HL-60 (cell line): ENCODE results near the gene STN1.

Source experiments
- CTCF ChIP-seq: IDR thresholded peaks from one replicate; pipeline ENCODE4 v1.5.1; 2011; ENCODE audit warnings: low read length, control low read depth, inconsistent platforms; ENCODE audit not compliant: insufficient read depth
- GABPA ChIP-seq: IDR thresholded peaks from 2 replicates; pipeline ENCODE4 v1.6.1; 2012; ENCODE audit warnings: low read depth
- POLR2AphosphoS5 ChIP-seq: IDR thresholded peaks from 2 replicates; pipeline ENCODE4 v1.6.1; 2012; ENCODE audit warnings: low read depth
- REST ChIP-seq: IDR thresholded peaks from 2 replicates; pipeline ENCODE4 v1.6.1; 2012; ENCODE audit warnings: low read depth; ENCODE audit not compliant: insufficient replicate concordance
- SPI1 ChIP-seq: IDR thresholded peaks from 2 replicates; pipeline ENCODE4 v1.6.1; 2012; ENCODE audit warnings: low read depth, mild to moderate bottlenecking, borderline replicate concordance

DNA sequence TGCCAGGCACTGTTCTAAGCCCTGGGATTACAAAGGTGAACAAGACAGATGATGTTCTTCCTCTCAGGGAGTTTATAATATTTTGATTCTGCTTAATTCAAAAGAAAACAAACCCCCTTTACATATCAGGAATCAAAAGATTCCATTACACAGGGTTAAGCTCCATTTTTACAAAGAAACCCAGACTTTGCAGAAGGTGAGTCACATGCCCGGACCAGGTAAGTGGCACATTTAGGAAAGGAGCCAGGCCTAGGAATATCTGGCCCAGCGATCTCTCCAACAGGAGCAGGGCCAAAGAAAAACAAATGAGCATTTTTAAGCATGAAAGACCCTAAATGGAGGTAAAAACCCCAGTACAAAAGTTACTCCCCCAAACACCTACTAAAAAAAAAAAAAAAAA is 1.1 kb downstream of the STN1 start:
- TF ChIP-seq CTCF (no peak), REST (no peak), POLR2AphosphoS5 (no peak), GABPA (no peak), SPI1 (no peak)
